ENCODE measurements around the gene MPRIP. TPM values are rescaled to one million over a fixed set of nuclear protein-coding genes. Genes with fewer than 3 reads are reported as not detected.
"Not testable (repeated sequence)": the region's sequence is repeated elsewhere in the genome, so short reads cannot be mapped to it uniquely, and the experiment has no call there.

The MPRIP gene
- total RNA-seq, 1 donor: 127 TPM

GRCh38 chr17:17156511-17156910, 114.3 kb downstream of the MPRIP start:
- DNase-seq (ENCODE audit: low read depth in 2 of 3, low spot score in 2 of 3): no peak

- DNase-seq (ENCODE audit: low read depth in 2 of 3, low spot score in 2 of 3): no peak
These were observed 114.8 kb downstream of the MPRIP start for GRCh38 chr17:17157041-17157440.

- DNase-seq (ENCODE audit: low read depth in 2 of 3, low spot score in 2 of 3): not testable (repeated sequence)
These were observed 116.2 kb downstream of the MPRIP start for GRCh38 chr17:17158506-17158905.

- no peak for DNase-seq (ENCODE audit: low read depth in 2 of 3, low spot score in 2 of 3)
These were observed 117.3 kb downstream of the MPRIP start for GRCh38 chr17:17159571-17159970.

GRCh38 chr17:17161121-17161520, 118.9 kb downstream of the MPRIP start:
- DNase-seq (ENCODE audit: low read depth in 2 of 3, low spot score in 2 of 3): no peak

GRCh38 chr17:17161759-17162158, 119.5 kb downstream of the MPRIP start:
- no peak for DNase-seq (ENCODE audit: low read depth in 2 of 3, low spot score in 2 of 3)

GRCh38 chr17:17164156-17164555, 121.9 kb downstream of the MPRIP start:
- DNase-seq (ENCODE audit: low read depth in 2 of 3, low spot score in 2 of 3): no peak

- DNase-seq (ENCODE audit: low read depth in 2 of 3, low spot score in 2 of 3): no peak
These were observed 122.4 kb downstream of the MPRIP start for GRCh38 chr17:17164676-17165075.

GRCh38 chr17:17165666-17166308, 123.5 kb downstream of the MPRIP start:
- no peak for DNase-seq (ENCODE audit: low read depth in 2 of 3, low spot score in 2 of 3)

- no peak for DNase-seq (ENCODE audit: low read depth in 2 of 3, low spot score in 2 of 3)
These were observed 124.2 kb downstream of the MPRIP start for GRCh38 chr17:17166446-17166845.

- DNase-seq (ENCODE audit: low read depth in 2 of 3, low spot score in 2 of 3): no peak
These were observed 125.1 kb downstream of the MPRIP start for GRCh38 chr17:17167356-17167755.

- no peak for DNase-seq (ENCODE audit: low read depth in 2 of 3, low spot score in 2 of 3)
These were observed 125.7 kb downstream of the MPRIP start for GRCh38 chr17:17167986-17168385.

- DNase-seq (ENCODE audit: low read depth in 2 of 3, low spot score in 2 of 3): no peak
These were observed 126.1 kb downstream of the MPRIP start for GRCh38 chr17:17168401-17168800.

GRCh38 chr17:17169396-17169795, 127.1 kb downstream of the MPRIP start:
- no peak for DNase-seq (ENCODE audit: low read depth in 2 of 3, low spot score in 2 of 3)

- no peak for DNase-seq (ENCODE audit: low read depth in 2 of 3, low spot score in 2 of 3)
These were observed 128.2 kb downstream of the MPRIP start for GRCh38 chr17:17170346-17170985.

GRCh38 chr17:17171186-17171585, 128.9 kb downstream of the MPRIP start:
- DNase-seq (ENCODE audit: low read depth in 2 of 3, low spot score in 2 of 3): no peak

- DNase-seq (ENCODE audit: low read depth in 2 of 3, low spot score in 2 of 3): no peak
These were observed 130.0 kb downstream of the MPRIP start for GRCh38 chr17:17172001-17172939.

- no peak for DNase-seq (ENCODE audit: low read depth in 2 of 3, low spot score in 2 of 3)
These were observed 130.7 kb downstream of the MPRIP start for GRCh38 chr17:17172990-17173389.

- DNase-seq (ENCODE audit: low read depth in 2 of 3, low spot score in 2 of 3): no peak
These were observed 131.7 kb downstream of the MPRIP start for GRCh38 chr17:17173921-17174320.

- DNase-seq (ENCODE audit: low read depth in 2 of 3, low spot score in 2 of 3): no peak
These were observed 133.1 kb downstream of the MPRIP start for GRCh38 chr17:17175340-17175739.

- DNase-seq (ENCODE audit: low read depth in 2 of 3, low spot score in 2 of 3): no peak
These were observed 133.7 kb downstream of the MPRIP start for GRCh38 chr17:17175917-17176316.

Data from hematopoietic multipotent progenitor cell (in vitro differentiated cells).